IPS-15b (cell line): ENCODE results near the gene VPS8.

ENCODE experiments used
- H3K27me3 ChIP-seq: one replicate; pipeline ENCODE4 v1.6.1; 2013; ENCODE audit warnings: low read length; ENCODE audit not compliant: control insufficient read depth, insufficient read depth
- H3K36me3 ChIP-seq: one replicate; pipeline ENCODE4 v1.6.1; 2013; ENCODE audit warnings: low read length; ENCODE audit not compliant: control insufficient read depth, insufficient read depth
- H3K4me1 ChIP-seq: one replicate; pipeline ENCODE4 v1.6.1; 2013; ENCODE audit warnings: mild to moderate bottlenecking, low read length; ENCODE audit not compliant: control insufficient read depth, insufficient read depth
- H3K4me3 ChIP-seq: one replicate; pipeline ENCODE4 v1.5.1; 2013; ENCODE audit warnings: low read depth, low read length
- H3K9ac ChIP-seq: one replicate; pipeline ENCODE4 v1.6.1; 2013; ENCODE audit warnings: low read depth, mild to moderate bottlenecking, low read length
- H3K9me3 ChIP-seq: one replicate; pipeline ENCODE4 v1.6.1; 2013; ENCODE audit warnings: mild to moderate bottlenecking, low read length; ENCODE audit not compliant: control insufficient read depth, insufficient read depth

Gene VPS8

DNA sequence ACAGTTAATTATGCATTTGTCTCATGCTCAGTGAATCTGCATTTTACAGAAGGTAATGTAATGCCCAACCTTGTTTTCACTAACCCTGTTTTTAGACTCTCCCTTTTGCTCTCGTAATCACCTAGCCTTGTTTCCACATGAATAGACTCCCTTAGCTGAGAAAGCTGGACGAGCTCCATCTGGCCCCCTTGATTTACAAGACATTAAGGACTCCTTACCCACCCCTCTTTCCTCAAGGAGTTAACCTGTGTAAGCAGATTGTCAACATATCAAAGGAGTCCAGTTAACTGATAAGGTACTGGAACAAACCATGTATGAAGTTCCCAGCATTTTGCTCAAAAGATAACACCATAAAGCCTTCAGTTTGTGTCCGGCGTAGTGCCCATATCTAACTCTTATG lies 99.6 kb downstream of the VPS8 start:
- Histone ChIP-seq H3K9ac (no peak overlapping the region), H3K27me3 (no peaks in the 10 kb centered on the region), H3K9me3 (no peaks in the 10 kb centered on the region), H3K36me3 (no peaks in the 10 kb centered on the region), H3K4me1 (peaks cover 61% of the 10 kb centered on the region), H3K4me3 (peak overlapping the region; percentile 20)

GRCh38 chr3:184912163-184912562 lies 100.2 kb downstream of the VPS8 start:
- Histone ChIP-seq H3K9me3 (no peaks in the 10 kb centered on the region), H3K4me3 (peak overlapping the region; percentile 20), H3K27me3 (no peaks in the 10 kb centered on the region), H3K9ac (no peak overlapping the region), H3K36me3 (no peaks in the 10 kb centered on the region), H3K4me1 (peaks cover 56% of the 10 kb centered on the region)

- no peak overlapping the region for H3K9ac ChIP-seq
- H3K4me1 ChIP-seq, result peaks cover 37% of the 10 kb centered on the region
- no peaks in the 10 kb centered on the region for H3K36me3 ChIP-seq
- H3K4me3 ChIP-seq, result no peak overlapping the region
- H3K9me3 ChIP-seq, result no peaks in the 10 kb centered on the region
- H3K27me3 ChIP-seq, result no peaks in the 10 kb centered on the region
Measured at GRCh38 chr3:184914628-184915027, 102.7 kb downstream of the VPS8 start.

- Histone ChIP-seq H3K4me3 (no peak overlapping the region), H3K4me1 (peaks cover 7% of the 10 kb centered on the region), H3K9ac (no peak overlapping the region), H3K9me3 (no peaks in the 10 kb centered on the region), H3K36me3 (no peaks in the 10 kb centered on the region), H3K27me3 (no peaks in the 10 kb centered on the region)
Measured at GRCh38 chr3:184918750-184919149, 106.8 kb downstream of the VPS8 start.

DNA sequence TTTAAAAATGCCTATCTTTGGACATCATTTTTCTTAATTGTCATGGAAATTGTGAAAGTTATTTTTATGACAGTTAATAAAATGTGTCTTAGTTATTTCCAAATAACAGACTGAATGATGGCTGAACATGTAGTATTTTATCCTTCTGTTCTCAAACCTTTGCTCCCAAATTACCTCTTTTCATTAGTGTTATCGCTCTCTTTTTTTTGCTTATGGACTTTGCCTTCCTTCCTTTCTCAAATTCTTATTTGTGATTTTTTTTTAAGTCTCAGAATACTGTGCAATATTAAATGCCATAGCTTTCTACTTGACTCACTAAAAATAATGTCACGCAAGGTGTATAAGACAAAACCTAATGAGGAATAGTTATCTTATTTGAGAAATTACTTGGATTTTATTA lies 107.7 kb downstream of the VPS8 start:
- H3K36me3 ChIP-seq, result no peaks in the 10 kb centered on the region
- H3K27me3 ChIP-seq, result no peaks in the 10 kb centered on the region
- no peaks in the 10 kb centered on the region for H3K9me3 ChIP-seq
- no peak overlapping the region for H3K9ac ChIP-seq
- peaks cover 7% of the 10 kb centered on the region for H3K4me1 ChIP-seq
- no peak overlapping the region for H3K4me3 ChIP-seq

GRCh38 chr3:184924547-184924946 lies 112.6 kb downstream of the VPS8 start:
- H3K4me3 ChIP-seq, result no peak overlapping the region
- no peaks in the 10 kb centered on the region for H3K4me1 ChIP-seq
- H3K36me3 ChIP-seq, result no peaks in the 10 kb centered on the region
- no peaks in the 10 kb centered on the region for H3K9me3 ChIP-seq
- no peak overlapping the region for H3K9ac ChIP-seq
- H3K27me3 ChIP-seq, result no peaks in the 10 kb centered on the region

DNA sequence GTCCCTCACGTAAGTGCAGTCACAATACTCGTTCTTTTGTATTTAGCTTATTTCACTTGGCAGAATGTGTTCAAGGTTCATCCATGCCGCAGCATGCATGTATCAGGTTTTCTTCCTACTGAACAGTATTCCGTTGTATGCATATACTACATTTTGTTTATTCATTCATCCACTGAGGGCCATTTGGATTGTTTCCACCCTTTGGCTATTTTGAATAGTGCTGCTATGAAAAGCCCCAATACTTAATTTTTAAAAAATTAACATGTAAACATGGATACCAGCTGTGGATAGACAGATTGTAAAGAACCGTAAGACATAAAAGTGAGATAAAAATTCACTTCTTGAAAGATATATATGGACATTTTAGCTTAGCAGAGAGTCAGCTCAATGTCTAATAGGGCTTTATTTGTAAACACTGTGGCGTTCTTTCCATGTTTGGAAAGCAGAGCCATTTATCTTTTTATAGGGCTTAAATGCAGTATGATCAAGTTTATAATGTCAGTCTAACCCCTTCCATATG lies 115.9 kb downstream of the VPS8 start:
- H3K27me3 ChIP-seq, result no peaks in the 10 kb centered on the region
- H3K9ac ChIP-seq, result no peak overlapping the region
- H3K9me3 ChIP-seq, result no peaks in the 10 kb centered on the region
- no peaks in the 10 kb centered on the region for H3K36me3 ChIP-seq
- H3K4me1 ChIP-seq, result no peaks in the 10 kb centered on the region
- H3K4me3 ChIP-seq, result no peak overlapping the region

DNA sequence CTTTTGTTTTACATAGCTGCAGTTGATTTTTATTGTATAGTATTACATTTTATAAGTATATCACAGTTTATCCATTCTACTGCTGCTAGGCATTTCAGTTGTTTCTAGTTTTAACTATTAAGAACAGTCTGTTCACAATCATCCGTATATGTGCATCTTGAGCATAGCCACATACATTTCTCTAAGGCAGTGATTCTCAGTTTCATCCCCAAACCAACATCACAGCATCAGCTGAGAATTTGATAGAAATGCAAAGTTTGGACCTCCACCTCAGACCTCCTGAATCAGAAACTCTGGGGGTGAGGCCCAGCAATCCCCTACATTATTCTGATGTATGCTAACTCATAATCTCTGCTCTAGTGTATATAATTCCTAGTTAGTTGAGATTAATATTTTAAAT lies 120.8 kb downstream of the VPS8 start:
- H3K27me3 ChIP-seq, result no peaks in the 10 kb centered on the region

GRCh38 chr3:184937611-184938010 lies 125.6 kb downstream of the VPS8 start:
- peaks cover 9% of the 10 kb centered on the region for H3K4me1 ChIP-seq
- H3K36me3 ChIP-seq, result no peaks in the 10 kb centered on the region
- H3K9me3 ChIP-seq, result no peaks in the 10 kb centered on the region
- no peak overlapping the region for H3K9ac ChIP-seq
- H3K27me3 ChIP-seq, result no peaks in the 10 kb centered on the region
- no peak overlapping the region for H3K4me3 ChIP-seq

More for the DNA sequence above, 120.8 kb downstream of the VPS8 start:
- peaks cover 2% of the 10 kb centered on the region for H3K4me1 ChIP-seq
- H3K9ac ChIP-seq, result no peak overlapping the region
- no peaks in the 10 kb centered on the region for H3K36me3 ChIP-seq
- H3K9me3 ChIP-seq, result no peaks in the 10 kb centered on the region
- H3K4me3 ChIP-seq, result no peak overlapping the region

- Histone ChIP-seq H3K9me3 (no peaks in the 10 kb centered on the region), H3K9ac (no peak overlapping the region), H3K36me3 (no peaks in the 10 kb centered on the region), H3K4me1 (peaks cover 16% of the 10 kb centered on the region), H3K4me3 (no peak overlapping the region), H3K27me3 (no peaks in the 10 kb centered on the region)
Measured at GRCh38 chr3:184941408-184941807, 129.4 kb downstream of the VPS8 start.

- no peaks in the 10 kb centered on the region for H3K36me3 ChIP-seq
Measured at GRCh38 chr3:184942735-184943134, 130.8 kb downstream of the VPS8 start.

GRCh38 chr3:184944241-184944640 lies 132.3 kb downstream of the VPS8 start:
- Histone ChIP-seq H3K27me3 (no peaks in the 10 kb centered on the region), H3K9me3 (no peaks in the 10 kb centered on the region), H3K36me3 (no peaks in the 10 kb centered on the region), H3K9ac (no peak overlapping the region), H3K4me3 (no peak overlapping the region), H3K4me1 (peaks cover 9% of the 10 kb centered on the region)

More at GRCh38 chr3:184942735-184943134, 130.8 kb downstream of the VPS8 start:
- H3K27me3 ChIP-seq, result no peaks in the 10 kb centered on the region
- H3K9me3 ChIP-seq, result no peaks in the 10 kb centered on the region
- peaks cover 16% of the 10 kb centered on the region for H3K4me1 ChIP-seq
- no peak overlapping the region for H3K4me3 ChIP-seq
- H3K9ac ChIP-seq, result no peak overlapping the region
